ENCODE measurements around the gene PRR9.
"Not testable (repeated sequence)": the region's sequence is repeated elsewhere in the genome, so short reads cannot be mapped to it uniquely, and the experiment has no call there.

Gene PRR9

GRCh38 chr1:153217212-153217611 lies at the start of gene PRR9:
TSS of gene PRR9 (plus strand) at chr1:153217584. CDS start at chr1:153218145, 561 bp downstream.
- no peak for DNase-seq (ENCODE audit: low spot score)

DNA sequence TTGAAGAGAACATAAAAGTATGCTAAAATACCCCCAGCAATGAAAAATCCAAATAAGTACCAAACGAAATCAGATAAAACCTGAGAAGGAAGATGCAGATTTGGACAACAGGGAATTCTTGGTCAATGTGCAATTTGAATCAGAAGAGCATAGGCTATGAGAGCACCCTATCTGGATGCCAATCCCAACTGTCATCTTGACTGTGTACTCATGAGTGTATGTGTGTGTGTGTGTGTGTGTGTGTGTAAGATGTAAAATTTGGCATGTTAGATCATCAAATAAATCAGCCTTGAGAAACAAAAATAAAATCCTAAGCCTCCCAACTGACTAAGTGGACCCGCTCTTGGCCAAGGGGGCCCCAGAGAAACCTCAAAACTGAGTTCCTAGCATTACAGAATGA lies 48.7 kb upstream of the PRR9 start:
- DNase-seq (ENCODE audit: low spot score): no peak

DNA sequence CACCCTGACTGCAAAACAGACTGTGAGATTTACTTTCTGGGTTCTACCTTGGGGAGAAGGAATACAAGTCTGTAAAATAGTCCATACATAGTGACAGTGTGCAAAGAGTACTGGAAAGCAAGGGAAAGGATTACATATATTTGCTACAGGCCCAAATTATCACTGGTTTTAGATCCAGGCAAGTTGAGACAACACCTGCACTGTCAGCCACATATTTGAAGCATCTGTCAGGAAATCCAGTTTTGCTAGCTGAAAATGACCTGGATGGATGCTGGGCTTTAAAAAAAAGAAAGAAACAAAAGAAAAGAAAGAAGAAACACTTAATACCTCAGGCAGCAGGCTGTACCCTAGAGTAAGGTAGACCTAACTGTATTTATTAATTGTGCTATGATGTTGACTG lies 42.8 kb upstream of the PRR9 start:
- DNase-seq (ENCODE audit: low spot score): no peak

DNA sequence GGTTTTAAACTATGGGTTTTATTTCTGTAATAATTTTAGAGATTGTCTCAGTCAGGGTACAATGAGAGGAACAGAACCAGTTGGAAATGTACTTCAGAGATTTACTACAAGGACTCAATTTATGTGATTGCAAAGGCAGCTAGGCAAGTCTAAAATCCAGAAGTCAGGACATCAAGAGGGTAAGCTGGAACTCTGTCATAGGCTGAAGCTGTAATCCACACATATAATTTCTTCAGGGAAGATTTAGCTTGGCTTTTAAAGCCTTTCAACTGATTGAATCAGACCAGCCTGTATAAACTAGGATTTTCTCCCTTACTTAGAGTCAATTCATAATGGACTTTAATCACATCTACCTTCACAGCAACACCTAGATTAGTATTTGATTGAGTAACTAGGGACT lies 38.5 kb upstream of the PRR9 start:
- DNase-seq (ENCODE audit: low spot score): no peak

GRCh38 chr1:153180556-153180955 lies 36.8 kb upstream of the PRR9 start:
- DNase-seq (ENCODE audit: low spot score): no peak

DNA sequence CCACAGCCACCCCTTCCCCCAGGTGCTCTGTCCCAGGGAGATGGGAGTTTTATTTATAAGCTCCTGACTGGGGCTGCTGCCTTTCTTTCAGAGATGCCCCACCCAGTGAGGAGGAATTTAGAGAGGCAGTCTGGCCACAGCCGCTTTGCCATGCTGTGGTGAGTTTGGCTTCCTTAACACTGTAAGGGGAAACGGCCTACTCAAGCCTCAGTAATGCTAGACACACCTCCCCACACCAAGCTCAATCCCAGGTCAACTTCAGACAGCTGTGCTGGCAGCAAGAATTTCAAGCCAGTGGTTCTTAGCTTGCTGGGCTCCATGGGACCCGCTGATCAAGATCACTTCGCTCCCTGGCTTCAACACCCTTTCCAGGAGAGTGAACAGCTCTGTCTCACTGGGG lies 29.1 kb upstream of the PRR9 start:
- DNase-seq (ENCODE audit: low spot score): not testable (repeated sequence)

- DNase-seq (ENCODE audit: low spot score): no peak
Measured at GRCh38 chr1:153190373-153190772, 27.0 kb upstream of the PRR9 start.

- no peak for DNase-seq (ENCODE audit: low spot score)
Measured at GRCh38 chr1:153192697-153193096, 24.7 kb upstream of the PRR9 start.

- DNase-seq (ENCODE audit: low spot score): no peak
Measured at GRCh38 chr1:153194331-153195050, 22.9 kb upstream of the PRR9 start.

DNA sequence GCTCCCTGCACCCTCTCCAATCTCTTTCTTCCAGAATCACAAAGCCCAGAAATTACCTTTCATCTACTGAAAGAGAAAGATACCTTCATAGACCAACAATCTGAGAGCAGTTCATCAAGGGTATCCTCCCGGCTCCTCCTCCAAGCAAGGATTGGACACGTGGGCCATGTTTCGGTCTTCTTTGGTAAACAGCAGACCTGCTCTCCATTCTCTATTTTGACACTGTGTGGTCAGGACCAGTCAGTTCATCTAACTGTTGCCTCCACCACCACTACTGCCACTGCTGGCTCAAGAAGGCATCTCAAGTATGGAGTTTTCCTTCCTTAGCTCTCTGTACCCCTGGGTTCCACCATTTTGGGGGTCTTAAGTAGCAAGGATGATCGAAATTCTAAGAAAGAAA lies 22.2 kb upstream of the PRR9 start:
- no peak for DNase-seq (ENCODE audit: low spot score)

GRCh38 chr1:153202006-153202405 lies 15.4 kb upstream of the PRR9 start:
- DNase-seq (ENCODE audit: low spot score): no peak

DNA sequence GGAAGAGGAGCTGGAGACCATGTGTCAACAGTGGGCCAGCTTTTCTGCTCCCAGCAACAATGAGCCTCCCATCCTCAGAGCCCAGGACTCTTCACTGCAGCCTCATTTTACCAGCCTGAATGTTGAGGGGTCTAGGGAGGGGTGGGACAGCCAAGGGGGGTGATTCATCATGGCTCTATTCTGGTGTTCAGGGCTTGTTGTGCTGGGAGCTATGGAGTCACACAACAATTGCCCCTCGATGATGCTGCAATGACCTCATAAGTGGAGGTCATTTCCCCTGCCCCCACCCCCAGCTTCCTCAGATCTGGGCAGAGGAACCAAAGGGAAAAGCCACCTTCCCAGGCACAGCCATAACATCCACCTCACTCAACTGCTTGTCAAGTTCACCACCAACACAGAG lies 14.3 kb upstream of the PRR9 start, which contains the start of gene LELP1:
Gene LELP1, plus strand, starts transcription at position 301 of the 400 bp plus-strand sequence. CDS start 1,278 bp downstream, outside the sequence.
- DNase-seq (ENCODE audit: low spot score): no peak

DNA sequence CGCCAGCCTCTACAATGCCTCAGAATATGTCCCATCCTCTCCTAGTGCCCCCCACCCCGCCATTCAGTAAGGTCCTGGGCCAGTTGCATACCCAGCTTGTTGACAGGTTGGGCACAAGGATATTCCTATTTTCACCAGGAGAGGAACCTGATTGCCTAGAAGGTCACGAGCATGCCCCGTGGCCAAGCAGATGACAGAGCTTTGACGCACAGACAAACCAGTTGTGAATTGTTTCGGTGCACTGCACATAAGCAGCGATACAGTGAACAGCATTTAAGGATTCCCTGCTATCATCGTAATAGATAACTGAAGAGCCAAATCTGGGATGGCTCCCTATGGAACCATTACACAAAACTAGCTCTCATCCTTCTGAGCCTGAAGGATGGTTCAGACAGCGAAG lies 10.8 kb upstream of the PRR9 start:
- no peak for DNase-seq (ENCODE audit: low spot score)

- DNase-seq (ENCODE audit: low spot score): no peak
Measured at GRCh38 chr1:153210206-153210605, 7.2 kb upstream of the PRR9 start.

DNA sequence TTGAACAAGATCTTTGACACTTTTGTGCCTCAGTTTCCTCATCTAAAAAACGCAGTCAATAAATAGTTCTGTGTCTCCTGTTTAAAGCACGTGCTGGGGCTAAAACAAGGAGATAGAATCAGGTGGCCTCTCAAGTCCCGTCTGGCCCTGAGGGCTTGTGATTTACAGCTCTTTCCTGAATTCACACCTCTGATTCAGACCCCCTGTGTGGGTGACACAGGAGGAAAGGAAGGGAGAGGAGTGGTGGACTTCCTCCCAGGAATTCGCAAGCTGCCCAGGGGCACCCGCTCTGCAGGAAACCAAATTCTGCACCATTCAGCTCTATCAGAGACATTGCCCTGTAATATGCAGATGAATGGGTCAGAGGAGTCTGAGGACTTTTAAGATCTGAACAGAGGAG lies 5.2 kb upstream of the PRR9 start:
- no peak for DNase-seq (ENCODE audit: low spot score)

- no peak for DNase-seq (ENCODE audit: low spot score)
Measured at GRCh38 chr1:153213519-153213918, 3.9 kb upstream of the PRR9 start.

DNA sequence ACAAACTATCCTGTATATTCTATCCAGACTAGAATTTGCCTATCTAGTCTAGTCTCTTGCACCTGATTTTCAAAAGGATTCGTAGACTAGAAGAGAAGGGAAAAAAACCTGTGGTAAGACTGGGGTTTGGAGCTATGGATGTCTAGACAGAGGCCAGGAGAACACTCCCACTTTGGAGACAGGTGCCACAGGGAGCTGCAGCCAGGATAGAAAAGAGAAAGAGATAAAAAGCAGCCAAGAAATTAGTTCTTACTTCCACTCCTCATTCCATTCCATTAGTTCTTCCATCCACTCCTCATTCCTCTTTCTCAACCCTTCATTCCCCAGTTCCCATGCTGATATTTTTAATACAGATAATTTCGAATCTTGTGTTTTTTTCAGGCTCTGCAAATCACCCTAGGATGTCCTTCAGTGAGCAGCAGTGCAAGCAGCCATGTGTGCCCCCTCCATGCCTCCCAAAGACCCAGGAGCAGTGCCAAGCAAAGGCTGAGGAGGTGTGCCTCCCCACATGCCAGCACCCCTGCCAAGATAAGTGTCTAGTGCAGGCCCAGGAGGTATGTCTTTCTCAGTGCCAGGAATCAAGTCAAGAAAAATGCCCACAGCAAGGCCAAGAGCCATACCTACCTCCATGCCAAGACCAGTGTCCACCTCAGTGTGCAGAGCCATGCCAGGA lies 496 bp downstream of the PRR9 start:
- DNase-seq (ENCODE audit: low spot score): no peak

DNA sequence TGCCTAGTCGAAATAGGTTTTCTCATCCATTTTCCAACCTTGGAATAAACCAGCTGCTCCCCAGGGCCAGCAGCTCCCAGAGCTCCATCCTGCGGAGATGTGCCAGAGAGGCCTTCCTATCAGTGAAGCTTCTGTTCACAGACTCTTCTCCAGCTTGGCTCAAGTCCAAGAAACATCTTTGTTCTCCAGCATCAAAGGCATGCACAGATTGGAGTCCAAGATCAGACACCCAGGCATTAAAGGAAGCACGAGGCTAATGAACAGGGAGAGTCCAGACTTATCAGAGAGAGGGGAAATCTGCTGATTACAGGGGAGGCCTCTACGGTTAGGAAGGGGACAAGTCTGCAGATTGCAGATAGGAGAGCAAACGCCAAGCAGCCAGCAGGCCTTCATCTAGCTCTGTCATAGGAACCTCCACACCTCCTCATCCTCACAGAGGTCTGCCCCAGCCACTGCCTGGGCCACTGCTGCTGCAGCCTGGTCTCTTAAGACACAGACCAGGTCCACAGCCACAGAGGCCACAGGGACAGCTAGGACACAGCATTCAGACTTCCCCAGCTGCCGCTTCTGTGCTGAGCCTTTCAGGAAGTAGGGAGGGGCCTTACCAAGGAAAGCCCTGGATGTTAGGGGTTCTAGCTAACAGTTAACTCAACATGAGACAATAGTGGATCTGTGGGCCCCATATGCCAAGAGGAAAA lies 3.4 kb downstream of the PRR9 start:
- DNase-seq (ENCODE audit: low spot score): no peak

DNA sequence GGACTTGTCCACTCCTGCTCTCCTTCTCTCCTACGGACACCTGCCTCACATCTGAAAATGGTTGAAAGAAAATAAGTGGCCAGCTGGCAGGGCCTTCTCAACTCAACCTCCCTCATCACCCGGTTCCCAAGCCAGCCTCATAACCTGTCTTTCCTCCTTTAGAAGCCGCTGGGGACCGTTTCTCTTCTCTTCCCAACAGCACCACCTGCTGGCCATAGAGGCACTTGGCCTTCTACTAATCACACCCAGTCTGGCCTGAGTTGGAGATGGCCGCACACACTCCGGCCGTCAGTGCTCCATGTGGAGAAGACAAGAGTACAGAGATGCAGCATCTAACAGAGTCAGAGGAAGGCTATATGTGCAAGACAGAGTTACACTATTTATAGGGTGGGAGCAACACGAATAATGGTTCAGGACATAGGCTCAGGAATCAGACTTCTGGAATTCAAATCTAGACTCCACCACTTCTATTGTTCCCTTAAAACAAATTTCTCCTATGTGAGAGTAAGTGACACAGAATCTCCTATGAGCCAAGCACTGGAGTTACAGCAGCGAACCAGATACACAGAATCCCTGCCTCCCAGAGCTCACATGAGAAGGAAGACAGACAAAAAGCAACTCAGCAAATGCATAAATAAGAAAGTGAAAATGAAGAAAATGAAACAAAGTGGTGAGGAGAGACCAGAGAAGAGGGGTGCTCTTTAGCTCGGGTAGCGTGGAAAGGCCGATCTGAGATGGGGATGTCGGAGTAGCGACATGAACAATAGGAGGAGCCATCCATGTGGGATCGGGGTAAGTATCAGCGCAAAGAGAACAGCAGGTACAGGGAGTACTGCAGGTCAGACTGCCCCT lies 5.9 kb downstream of the PRR9 start:
- DNase-seq (ENCODE audit: low spot score): peak; percentile 36

DNA sequence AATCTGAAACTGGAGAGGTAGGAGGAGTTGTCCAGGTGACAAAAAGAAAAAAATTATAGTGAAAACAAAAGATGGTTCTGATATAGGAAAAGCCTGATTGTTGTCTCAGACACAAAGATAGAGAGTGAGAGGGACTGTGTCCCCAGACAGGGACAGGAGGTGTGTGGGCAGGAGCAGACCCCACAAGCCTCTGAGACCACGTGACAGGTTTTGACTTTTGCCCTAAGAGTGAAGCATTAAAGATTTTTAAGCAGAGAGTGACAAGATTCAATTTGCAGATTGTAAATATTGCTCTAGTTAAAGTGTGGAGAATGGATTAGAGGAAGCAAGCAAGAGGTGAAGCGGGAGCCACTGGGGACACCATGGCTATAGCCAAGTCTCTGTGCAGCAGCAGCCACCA lies 10.4 kb downstream of the PRR9 start:
- DNase-seq (ENCODE audit: low spot score): no peak

DNA sequence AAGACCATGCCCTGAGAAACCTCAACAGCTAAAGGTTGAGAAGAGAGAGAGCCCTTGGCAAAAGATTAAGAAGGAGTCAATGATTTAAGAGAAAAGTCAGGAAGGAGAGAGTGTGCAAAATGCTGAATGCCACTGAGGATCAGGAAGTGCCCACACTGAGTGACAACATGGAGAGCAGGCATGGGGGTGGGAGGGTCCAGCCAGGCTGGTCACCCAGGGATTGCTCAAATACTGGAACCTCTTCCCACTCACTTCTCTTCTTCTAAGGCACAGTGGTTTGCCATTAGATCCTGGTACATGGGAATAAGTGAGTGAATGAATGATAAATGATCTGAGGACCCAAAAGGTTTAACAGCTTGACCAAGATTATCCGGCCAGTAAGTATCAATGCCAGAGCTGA lies 11.1 kb downstream of the PRR9 start:
- no peak for DNase-seq (ENCODE audit: low spot score)

Data from LoVo (cell line).